GM21576 (cell line): Measurements from ENCODE around the gene NFIB.

ENCODE experiments used
- ATAC-seq: cut with Tn5 transposase; IDR thresholded peaks from one replicate; pipeline ENCODE4 v1.9.1; 2021; ENCODE audit warnings: mild to moderate bottlenecking, moderate library complexity; ENCODE audit not compliant: unreplicated experiment

The NFIB gene

DNA sequence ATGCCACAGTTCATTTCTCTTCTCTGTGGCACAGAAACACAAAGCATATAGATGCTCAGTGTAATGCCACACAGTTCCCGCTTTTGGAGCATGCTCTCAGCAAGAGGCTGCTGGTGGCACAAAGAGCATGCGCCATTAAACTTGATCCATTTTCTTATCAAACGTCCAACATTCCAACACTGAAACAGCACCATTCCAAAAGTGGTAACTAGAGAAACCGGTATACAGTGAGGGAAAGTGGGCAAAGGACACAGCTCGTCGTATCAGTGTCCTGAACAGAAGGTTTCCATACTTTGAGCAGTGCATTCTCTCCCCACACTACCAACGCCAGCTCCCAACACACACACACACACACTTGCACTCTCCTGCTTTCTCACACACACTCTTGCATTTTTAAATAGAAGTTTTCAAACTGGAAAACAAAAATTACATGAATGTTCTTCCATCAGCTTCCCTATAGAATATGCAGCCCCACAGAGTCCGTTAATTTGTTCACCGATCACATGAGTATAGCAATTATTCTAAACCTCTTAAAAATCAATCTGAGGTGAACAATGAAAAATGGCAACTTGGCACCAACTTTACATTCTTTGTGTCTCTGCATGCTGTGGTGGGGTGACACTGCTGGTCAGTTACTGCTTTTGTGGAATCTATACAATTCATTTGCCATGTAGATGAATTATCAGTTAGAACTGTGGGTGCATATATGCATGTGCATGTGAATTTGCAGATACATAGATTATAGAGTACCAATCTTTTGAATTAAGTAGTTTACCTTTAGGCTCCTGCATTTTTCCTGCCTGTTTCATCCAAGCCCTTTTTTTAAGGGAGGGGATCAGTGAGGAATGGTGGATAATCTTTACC is 5.7 kb downstream of the NFIB start:
- ATAC-seq, result no peak

DNA sequence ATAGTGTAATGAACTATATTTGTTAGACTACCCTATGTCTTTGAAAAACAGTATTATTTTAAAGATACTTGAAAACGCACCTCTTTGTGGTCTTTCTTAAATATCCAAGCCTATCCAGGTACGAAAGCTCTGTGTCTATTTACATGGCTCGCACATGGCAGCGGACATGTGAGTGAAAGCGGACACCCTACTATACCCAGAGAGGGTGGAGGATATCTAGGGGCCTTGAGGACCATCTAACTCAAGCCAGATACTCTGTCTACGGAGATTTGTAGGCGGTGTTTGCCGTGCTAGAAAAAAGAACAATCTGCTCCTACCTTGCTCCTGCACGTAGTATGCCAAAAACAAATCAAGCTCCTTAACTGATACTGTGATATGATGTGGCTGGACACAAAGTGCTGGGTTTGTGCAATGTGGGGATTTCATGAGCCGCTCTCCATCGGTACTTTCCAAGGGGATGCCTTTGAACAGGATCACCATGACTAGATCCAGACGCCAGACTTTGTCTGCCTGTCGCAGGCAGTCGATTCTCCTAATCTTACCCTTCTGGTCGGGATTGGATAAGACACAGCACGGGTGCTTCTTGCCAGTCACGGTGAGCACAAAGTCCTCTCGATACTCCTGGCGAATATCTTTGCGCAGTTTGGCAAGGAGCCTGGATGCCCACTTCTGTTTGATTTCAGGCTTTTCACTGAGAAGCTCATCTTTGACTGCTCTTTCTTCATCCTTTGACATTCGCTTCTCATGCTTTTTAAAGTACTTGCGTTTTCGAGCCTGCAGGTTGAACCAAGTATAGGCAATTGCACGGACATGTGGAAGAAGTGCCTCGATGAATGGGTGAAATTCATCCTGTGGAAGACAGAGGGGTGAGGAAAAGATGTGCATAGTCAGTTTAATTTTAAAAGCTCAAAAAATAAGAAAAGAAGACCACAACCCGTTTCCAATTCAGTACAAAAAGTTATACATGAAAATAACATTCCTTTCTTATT is 7.0 kb downstream of the NFIB start:
- ATAC-seq, result no peak

DNA sequence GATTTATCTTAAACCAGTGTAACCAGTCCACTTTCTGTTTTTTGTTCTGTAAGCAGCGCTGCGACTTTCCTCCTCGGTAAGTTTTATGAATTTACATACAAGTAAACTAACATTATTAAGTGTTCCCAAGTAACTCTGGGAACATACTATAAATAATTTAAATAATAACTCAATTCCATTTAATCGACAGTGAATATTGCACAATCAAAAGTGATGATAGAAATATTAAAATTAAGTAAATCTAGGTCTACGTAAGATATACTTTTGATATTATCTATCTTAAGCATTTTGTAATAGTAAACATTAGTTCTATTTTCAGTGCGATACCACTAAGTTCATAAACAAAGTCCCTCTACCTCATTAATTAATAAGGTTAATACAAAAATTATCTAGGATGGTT is 7.8 kb downstream of the NFIB start:
- ATAC-seq, result no peak

DNA sequence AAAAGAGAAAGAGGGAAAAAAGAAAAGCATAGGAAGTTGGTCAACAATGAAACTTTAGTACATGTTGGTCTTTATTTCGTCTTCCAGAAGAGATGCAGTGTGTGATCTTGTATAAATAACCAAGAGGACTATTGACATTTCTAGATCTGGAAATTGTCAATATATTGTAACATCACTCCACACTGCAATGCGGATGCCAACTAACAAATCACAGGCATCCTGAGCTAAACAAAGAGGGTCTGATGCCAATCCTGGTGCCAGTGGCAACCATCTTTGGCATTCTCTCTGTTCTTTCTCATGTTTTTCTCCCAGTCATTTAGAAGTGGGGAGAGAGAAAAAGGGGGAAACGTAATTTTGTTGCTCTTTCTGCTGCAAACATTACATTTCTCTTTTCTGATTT is 9.7 kb downstream of the NFIB start:
- ATAC-seq, result no peak

DNA sequence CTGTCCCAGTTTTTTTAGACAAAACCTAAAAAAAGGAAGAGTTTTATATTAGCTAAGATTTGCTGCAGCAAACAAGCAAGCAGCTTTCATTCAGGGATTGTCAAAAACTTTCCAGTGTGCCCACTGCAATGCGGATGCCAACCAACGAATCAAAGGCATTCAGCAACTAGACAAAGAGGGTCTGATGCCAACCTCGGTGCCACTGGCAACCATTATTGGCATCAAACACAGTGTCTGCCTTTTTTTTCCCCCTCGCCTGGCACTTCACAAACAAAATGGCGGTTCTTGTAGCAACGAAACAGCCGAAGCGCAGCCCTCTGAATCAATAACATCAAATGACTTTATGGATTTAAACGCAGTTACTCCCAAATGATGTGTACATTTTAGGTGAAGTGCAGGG is 10.4 kb downstream of the NFIB start:
- no peak for ATAC-seq

DNA sequence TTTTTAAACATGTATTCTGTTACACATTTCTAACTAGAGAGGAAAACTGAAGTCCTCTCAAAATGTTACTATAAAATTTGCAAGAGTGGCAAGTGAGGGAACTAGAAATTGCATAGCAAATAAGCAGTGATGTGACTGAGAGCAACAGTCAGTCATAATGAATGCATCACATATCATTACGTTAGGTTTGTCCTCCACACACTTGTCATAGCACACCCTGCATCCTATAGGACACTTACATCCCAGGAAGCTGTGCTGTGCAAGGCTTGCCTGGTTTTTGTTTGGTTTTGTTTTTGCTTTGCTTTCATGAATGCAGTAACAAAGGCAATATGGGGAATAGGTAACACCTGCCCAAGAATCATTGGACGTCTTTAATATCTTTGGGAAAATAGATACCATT is 10.8 kb downstream of the NFIB start:
- no peak for ATAC-seq

DNA sequence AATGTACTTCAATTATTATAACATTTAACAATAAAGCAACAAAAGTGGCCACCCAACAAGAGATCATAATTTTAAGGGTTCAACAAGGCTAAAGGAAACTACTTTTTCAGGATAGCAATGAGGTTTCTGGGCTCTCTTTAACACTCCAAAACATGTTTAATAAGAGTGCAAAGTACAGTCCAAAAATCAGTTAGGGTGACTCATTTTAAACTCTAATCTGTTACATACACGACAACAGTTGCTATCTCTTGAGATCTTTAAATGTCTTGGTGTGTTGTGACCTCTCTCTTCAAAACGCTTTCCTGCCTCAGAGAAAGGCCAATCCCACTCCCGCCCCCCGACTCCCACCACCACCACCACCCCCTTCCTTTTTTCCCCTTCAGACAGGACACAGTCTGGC is 11.5 kb downstream of the NFIB start:
- ATAC-seq, result no peak

DNA sequence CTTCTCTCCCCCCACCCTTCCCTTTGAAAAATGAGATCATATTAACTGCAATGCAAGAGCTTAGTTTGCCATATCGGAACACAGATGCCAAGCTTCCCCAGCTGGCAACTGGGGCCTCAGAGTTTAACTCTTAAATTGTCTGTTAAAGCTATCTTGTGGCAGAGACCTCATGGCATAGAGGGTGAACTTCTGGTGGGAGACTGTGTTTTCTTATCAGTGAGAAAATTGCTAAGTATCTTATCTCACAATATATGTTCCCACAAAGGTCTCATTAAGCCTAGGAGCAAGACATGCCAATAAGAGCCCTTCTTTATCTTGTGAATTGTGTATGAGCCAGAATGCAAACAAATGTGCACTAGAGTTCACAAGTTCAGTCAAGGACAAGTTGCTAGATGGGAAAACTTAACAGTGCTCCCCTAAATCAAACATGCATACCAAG is 12.3 kb downstream of the NFIB start:
- ATAC-seq, result no peak

DNA sequence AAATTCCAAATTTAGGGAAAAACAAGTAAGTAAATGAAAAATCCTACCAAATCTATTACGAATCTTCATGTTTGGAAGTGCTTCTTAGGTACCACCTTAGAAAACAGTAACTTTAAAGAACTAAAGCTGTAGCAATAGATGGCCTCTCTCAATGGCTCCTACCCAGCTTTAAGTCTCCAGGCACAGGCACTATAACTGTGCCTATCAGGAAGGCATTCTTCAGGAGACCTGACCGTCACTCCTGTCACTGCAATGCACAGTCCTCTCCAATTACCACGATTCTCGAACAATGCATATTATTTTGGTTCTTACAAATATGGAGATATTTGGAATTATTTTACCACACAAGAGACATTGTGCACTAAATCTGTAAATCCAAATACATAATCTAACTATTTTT is 12.9 kb downstream of the NFIB start:
- ATAC-seq, result no peak

DNA sequence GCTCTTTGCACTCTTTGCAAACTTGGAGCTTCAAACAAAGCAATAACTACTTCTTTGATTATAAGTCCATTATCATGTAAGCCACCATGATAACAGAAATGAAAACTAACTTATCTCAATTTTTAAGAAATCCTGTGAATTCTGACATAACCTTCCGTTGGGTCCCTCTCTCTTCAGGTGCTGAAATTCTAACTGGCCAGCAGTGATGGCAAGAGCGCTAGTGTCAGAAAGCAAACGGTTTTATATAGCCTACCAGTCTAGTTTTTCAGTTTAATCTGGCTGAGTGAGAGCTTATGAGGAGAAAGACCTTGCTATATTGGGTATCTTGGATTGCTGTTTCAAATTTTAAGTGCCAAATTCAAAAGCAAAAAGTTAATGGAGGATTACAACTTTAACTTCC is 13.4 kb downstream of the NFIB start:
- no peak for ATAC-seq

DNA sequence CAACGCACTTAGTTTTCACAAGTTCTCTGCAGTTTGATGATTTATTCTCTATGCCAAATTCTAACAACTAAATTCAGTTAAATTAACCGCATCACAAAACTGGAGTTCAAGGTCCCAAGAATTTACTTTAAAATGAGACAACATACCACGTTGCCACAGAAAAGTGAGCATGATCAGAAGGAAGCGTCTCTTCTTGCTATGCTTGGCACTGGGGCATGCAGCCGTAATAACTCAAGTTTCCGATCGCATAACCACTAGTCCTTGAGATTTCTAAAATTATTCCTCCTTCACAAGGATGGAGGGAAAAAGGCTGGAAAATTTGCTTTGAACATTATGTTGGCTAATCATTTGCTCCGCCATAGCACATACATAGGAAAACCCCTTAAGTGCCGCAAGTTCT is 13.9 kb downstream of the NFIB start:
- ATAC-seq, result no peak

DNA sequence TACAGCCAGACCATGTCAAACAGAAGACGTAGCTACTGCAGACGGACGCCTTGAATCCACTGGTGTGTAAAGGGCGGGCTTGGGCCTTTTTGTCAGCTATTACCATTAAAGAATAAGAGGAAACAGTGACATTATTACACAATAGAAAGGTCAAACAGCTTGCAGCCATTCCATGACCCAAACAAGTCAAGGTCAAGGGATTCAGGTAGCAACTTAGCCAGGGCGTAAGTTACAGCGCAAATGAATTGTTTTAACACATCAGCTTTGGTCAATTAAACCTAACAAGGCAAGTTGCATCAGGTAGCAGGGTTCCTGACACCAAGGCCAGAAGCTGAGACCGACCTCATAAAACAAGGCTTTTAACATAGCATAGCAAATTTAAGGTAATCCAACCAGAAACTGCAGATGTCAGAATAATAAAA is 15.3 kb downstream of the NFIB start:
- no peak for ATAC-seq

DNA sequence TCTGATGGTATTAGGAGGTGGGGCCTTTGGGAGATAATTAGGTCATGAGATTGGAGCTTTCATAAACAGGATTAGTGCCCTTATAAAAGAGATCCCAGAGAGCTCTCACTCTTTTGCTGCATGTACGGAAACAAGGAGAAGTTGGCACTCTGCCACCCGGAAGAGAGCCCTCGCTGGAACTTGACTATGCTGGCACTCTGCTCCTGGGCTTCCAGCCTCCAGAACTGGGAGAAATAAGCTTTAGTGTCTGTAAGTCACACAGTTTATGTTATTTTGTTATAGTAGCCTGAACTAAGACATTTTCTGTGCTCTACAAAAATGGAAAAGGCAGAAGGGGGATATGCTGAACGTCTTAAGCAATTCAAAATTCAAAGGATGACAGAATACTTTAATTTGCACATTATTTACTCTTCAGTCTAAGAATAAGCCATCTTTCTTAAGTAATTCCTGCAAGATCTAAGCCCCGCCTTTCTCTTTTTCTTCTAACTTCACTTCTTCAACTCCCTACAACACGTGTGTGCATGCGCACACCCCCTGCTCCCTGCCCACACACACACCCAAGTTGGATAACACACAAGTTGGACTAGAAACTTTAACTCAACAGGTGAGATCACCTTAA is 17.3 kb downstream of the NFIB start:
- ATAC-seq, result no peak

DNA sequence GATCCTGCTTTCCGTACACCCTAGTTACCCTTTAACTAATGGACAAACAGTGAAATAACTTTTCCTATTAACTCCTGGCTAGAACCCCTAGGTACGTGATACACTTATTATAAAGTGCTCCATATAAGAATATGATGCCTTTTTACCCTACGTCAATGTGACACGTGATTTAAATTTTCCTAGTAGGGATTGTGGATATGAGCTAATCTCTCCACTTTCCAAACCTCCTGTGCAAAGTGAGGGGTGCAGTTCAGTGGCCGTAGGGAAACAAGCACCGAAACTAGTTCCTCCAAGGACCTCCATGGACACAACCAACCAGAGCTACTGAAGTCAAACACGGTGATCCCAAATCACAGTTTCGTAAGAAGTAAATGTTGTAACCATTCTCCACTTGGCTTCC is 19.3 kb downstream of the NFIB start:
- ATAC-seq, result no peak

DNA sequence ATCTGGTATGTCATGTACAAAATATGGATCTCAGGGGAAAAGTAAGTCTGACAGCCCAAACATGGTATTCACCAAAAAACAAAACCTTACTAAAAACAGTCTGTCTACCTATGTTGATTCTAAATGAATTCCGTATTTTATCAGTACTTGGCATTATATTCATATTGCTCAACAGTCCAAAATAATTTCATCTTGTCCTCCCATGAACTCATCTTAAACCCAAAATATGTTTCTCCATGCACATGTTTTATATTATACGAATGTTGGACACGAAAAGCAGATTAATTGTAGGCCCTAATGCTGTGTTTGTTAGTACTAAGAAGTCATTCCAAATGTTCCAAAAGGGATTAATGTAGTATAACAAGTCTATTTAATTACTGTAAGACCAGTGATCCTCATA is 20.1 kb downstream of the NFIB start:
- ATAC-seq, result no peak

DNA sequence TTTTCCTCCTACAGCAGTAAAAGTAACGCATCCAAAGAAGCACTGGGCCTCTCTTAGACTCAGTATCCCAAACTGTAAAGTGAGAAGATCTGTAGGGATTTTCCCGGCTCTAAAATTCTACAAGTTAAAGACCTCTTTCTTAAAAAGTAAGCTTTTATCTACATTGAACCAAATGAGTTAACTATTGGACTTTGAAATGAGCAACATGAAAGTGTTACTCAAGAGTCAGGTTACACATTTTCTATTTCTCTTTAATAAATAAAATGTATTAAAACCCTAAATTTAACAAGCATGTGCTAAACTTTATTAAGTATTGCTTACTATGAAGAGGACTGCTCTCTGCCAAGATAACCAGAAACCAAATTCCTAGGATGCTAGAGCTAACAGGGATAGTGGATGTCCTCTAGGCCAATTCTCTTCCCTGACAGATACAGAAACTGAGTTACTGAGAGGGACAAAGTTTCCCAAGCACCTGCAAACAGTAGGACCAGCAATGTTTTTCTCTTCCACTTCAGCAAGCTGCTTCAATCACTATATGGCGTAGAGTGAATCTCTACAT is 21.7 kb downstream of the NFIB start:
- ATAC-seq, result no peak

DNA sequence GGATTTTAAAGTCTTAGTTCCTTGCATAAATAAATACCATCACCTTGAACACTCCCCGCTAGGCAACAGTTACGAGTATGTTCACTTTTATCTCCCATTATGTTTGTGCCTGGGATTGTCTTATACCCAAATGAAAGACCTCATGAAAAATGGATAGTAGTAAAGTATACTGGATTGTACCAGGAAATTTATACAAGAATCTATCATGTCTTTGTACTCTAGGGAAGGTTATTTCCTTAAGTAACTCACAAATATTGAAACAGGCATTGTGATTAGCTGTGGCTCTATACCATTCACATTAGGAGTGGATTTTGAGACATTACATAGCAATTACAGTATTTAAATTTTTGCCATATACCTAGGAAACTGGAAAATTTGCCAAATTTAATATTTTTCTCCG is 24.0 kb downstream of the NFIB start:
- no peak for ATAC-seq

DNA sequence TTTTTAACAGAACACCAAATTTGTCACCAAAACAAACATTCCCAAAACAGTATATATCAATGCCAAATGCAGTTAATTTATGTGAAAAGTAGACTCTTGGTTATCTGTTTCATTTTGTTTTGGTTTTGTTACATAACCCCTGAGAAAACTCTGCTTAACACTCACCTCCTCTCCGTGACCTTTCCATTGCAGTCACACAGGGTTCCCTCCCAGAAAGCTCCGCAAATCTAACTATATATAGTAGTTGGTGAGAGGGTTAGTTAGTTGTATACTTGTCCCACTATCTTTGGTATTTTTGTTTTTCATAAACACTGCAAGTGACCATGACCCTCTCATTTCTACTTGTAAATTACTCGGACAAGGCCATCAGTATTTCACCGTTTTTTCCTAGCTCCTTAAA is 25.5 kb downstream of the NFIB start:
- ATAC-seq, result no peak

DNA sequence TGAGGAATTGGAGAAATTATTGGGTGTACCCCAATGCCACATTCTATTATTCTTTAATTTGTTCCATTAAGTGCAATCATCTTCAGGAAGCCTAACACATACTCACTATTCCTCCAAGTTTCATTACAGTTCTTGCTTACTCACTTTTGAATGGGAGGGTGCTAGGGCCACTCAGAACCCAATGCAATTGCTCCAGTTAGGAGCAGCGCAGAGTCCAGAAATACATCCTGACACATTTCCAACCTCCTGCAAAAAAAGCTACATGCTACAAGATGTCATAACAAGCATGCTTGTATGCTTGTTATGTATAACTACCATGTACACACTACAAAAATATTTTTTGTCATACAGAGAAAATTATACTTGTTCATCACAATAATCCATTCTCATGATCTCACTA is 27.8 kb downstream of the NFIB start:
- no peak for ATAC-seq

DNA sequence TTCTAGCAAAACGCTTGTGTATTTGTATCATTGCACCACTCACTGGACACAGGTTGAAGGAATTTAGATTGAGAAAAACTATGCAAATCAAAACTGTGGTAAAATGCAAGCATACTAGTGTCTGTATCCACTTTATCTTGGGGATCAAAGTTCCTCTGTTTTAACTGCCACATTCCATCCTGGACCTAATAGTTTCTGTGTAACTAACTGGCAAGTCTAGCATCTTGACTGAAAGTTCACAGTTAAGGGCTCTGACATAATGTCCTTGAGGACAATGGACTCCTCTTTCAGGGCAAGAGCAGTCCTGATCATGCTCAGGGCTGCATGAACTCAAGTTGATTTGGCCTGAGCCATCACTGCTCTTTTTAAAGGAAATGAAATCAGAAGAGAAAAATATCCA is 30.7 kb downstream of the NFIB start:
- ATAC-seq, result no peak

DNA sequence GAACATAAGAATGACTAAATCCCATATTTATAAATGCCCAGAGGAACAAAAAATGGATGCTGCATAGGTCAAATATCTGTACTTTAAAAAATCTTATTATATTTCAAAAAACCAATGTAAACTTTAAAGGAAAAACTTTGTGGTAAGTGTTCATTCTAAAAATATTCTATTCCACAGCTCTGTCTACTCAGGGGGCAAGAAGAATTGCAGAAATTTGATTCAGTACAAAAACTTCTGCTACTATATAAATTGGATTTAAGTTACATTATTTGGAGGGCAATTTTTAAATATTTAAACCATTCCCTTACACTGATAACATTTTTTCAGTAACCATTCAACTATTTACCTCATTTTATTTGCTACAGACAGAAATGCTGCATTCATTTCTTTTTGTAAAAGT is 32.1 kb downstream of the NFIB start:
- ATAC-seq, result no peak
